NCI-H774 (cell line): ENCODE results near the gene VPS26B.
"Not testable (repeated sequence)": the region's sequence is repeated elsewhere in the genome, so short reads cannot be mapped to it uniquely, and the experiment has no call there.

Source experiments
- DNase-seq: peaks from one replicate; lab custom pipeline; 2025; lab: John Stamatoyannopoulos, UW

The VPS26B gene

DNA sequence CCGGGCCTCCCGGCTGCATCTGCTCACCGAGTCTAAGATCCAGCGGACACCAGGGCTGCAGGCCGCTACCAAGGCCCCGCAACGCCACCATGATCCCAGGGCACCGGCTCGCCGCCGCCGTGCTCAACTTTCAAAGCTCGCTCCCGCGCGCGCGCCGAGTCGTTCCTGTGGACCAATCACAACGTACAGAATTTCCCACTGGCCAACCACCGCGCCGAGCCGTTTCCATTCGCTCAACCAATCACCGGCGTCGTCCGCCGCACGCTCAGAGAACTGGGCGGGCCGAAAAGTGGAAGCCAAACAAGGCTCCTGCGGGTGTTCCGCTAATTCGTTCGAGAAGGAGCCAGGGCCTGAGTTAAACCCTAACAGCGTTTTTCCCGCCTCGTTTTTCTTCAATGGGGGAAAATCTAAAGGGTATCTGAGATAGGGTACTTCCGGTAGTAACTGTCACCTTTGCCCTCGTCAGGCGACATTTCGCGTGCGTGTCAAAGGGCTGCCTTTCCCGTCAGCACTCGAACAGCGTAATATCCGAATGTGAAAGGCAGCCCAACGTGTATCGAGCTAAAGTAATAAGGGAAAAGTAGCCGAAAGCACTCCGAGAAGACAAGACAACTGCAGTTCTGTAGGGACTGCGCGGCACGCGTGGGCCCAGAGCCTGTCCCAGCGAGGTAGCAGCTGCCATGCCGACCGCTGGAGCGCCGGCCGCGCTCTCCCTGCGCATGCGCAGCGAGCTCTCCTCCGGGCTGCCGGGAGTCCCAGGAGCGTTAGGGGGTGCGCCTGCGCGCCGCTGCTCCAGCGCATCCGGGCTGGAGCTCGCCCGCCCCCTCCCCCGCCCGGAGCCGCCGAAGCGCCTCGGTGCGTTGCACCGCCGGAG, at the start of gene VPS26B, which contains the start of gene NCAPD3:
Gene VPS26B (plus strand): TSS at position 836 of the 874 bp plus-strand sequence. CDS start 452 bp downstream, outside the sequence.
Gene NCAPD3 (minus strand): TSS at position 132 of the 874 bp plus-strand sequence. CDS start 41 bp downstream, at position 91.
- DNase-seq = peak; percentile 98

DNA sequence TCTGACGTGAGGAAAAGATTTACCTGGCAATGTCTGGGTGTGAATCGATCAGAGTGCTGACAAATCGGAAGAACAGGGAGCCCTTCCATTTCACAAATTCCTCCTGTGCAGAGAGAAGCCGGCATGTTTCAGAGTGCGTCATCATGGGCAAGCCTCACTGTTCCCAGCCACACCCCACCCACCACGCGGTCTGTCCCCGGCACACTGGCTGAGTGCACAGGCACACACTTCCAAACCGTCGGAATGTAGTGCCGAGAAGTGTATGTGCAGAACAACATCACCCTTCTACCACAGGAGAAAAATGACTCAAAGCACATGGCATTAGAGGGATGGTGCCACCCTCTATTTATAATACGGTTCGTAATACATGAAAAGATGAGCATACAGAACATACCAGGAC, 48.2 kb upstream of the VPS26B start:
- DNase-seq = no peak

DNA sequence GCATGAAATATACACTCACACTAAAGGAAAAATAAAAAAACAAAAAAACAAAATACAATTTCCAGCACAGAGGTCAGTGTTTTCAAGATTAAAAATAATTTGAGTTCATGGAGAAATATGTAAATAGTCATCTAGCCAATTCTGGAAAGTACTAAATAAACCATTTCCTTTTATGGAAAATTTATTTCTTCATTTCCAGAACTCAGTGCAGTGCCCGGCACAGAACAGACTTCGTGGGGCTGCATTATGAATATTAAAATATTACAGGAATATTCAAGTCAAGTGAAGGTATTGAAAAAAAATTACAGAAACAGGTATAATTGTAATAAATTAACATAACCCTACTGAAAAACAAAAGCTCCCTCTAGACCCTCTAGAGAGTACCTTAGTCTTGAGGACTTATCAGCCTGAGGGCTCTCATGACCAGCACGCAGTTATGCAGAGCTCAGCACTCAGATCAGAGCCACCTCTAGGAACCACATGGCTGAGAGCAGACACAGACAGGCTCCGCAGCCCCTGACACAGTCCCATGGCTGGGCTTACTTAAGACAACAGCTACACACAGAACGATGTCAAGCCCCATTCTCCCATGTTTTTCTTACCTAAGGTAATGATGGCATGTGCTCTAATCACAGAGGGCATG, 46.3 kb upstream of the VPS26B start:
- DNase-seq = no peak

DNA sequence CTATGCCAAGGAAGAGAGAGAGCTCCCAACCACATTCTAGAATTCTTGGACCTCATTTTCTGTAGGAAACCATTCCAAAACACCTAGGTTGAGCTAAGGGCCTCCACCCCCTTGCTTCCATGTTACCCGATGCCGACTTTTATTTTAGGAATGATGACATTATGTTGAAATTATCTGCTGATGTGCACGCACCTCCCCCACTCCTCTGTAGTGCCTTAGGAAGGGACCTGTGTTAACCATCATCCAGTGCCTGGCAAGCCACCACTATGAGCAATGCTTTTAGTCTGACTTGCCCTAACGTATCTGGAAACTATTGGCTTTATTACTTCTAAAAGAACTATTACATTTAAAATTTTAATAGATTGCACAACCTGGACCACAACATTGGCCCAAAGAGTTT, 42.8 kb upstream of the VPS26B start:
- no peak for DNase-seq

DNA sequence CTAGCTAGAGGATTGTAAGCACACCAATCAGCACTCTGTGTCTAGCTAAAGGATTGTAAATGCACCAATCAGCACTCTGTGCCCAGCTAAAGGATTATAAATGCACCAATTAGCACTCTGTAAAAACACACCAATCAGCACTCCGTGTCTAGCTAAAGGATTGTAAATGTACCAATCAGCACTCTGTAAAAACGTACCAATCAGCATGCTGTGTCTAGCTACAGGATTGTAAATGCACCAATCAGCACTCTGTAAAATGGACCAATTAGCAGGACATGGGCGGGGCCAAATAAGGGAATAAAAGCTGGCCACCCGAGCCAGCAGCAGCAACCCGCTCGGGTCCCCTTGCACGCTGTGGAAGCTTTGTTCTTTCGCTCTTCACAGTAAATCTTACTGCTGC, 36.4 kb upstream of the VPS26B start:
- not testable (repeated sequence) for DNase-seq

DNA sequence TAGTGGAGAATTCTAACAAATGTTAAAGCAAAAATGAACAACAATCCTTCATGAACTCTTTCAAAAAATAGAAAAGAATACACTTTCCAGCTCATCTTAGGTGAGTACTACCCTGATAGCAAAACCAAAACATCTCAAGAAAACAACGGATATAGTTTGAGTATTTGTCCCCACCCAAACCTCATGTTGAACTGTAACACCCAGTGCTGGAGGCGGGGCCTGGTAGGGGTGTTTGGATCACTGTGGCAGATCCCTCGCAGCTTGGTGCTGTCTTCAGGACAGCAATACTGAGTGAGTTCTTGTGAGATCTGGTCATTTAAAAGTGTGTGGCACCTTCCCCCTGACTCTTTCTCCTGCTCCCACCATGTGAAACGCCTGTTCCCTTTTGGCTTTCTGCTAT, 27.7 kb upstream of the VPS26B start:
- DNase-seq = no peak

DNA sequence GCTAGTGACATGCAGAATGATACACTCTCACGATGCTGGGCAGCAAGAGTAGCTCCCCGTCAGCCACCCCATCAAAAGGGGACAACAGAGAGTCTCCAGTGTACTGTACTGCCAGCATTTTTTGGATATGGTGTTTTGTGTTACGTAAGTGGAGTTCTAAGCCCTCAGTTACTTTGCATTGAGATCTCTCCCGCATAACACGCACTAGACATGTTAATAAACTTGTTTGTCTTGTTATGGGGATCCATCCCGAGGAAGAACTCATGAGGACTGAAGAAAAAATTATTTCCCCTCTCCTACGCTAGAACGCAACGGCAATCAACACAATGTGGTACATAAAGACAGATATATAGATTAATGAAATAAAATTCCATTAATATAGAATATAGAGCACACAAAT, 24.9 kb upstream of the VPS26B start:
- DNase-seq = no peak

DNA sequence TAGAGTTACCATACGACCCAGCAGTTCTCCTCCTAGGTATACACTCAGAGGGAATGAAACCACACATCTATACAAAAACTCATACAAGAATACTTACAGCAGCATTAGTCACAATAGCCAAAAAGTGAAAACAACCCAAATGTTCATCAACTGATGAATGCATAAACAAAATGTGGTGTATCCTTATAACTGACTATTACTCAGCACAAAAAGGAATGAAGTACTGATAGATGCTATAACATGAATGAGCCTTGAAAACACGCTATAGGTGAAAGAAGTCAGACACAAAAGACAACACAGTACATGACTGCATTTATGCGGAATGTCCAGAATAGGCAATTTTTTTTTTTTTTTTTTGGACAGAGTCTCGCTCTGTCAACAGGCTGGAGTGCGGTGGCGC, 23.8 kb upstream of the VPS26B start:
- DNase-seq = no peak

DNA sequence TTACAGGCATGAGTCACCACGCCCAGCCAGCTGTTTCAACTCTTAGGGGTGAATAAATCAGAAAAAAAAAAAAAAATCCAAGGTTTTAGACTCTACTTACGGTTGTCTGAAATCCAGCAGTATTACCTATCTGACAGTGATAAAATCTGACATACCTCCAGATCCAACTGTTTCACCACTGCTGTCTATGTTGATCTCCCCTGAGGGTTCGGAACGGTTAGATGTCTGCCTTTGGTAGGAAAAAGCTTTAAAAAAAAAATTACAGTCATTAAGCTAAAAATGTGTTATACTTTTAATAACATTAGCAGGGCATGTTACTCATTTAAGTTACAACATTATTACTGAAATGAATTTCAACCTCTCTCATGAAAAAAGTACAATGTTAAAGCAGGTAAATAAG, 21.8 kb upstream of the VPS26B start:
- DNase-seq = no peak

DNA sequence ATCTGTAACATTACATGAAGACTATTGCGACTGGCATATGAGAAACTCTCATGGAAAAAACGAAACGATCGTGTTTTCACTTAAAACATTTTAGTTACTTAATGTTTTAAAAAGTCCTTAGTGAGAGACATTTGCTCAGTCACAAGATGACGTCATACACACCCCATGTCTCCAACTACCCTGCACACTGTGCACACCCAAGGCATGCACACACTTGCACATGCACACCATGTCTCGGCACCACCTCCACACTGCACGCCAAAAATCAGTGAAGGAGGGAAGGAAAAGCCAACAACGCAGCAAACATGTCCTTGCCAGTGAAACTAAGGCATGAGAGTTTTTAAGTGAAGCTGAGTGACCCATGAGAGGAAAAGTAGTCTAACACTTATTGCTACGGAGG, 18.7 kb upstream of the VPS26B start:
- no peak for DNase-seq

DNA sequence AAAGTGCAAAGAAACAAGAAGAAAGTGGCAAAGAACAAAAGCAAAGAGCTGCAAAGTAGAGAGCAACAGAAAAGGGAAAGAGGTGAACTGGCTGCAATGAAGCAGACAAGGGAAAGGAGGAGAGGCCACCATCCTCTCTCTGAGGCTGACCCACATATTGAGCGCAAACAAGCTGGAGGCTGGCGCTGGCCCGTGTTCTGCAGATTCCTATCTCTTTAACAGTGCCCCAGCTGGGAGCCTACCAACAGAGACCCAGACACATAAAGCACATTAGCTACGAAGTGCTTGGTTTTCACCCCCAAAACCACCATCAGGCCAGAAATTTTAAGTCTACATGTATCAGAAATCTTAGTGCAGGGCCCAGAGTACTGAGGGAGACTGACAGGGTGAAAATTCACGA, 18.3 kb upstream of the VPS26B start:
- no peak for DNase-seq

DNA sequence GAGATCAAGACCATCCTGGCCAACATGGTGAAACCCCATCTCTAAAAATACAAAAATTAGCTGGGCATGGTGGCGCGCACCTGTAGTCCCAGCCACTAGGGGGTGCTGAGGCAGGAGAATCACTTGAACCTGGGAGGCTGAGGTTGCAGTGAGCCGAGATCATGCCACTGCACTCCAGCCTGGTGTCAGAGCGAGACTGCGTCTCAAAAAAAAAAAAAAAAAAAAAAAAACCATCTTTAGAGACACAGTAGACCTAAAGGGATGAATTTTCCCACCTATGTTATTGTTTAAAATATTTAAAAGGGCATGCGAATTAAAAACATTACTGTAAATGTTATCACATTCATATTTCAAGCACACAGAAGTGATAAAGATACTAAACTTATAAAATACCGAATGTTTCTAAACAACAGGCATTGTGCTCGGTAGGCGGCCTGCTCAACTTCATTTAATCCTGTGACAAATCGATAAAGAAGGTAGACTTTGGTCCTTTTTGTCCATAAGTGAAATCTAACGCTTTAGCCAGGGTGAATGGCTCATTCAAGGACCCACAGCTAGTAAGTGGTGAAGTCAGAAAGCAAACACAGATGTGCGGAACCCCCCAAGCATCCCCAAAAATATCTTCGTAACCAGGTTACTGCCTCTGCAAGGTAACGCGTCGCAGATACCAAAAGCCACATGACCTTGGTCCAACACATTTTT, 16.8 kb upstream of the VPS26B start:
- no peak for DNase-seq

DNA sequence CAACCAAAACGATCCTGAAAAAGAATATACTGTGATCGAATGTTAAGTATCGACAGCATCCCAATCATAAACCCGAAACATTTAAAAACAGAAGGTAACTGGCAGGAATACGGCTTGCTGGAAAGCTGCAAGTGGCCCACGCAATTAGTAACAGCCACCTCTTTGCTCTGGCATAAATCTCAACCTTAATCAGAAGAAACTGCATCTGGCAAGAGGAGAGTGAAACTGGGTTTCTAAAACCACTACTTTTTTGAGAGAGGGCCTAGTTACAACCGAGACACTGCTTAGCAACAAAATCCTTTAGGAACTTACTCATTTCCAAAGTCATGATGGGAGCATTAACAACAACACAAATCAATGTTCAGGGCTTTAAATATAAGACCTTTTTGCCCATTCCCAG, 8.6 kb upstream of the VPS26B start:
- DNase-seq = no peak

DNA sequence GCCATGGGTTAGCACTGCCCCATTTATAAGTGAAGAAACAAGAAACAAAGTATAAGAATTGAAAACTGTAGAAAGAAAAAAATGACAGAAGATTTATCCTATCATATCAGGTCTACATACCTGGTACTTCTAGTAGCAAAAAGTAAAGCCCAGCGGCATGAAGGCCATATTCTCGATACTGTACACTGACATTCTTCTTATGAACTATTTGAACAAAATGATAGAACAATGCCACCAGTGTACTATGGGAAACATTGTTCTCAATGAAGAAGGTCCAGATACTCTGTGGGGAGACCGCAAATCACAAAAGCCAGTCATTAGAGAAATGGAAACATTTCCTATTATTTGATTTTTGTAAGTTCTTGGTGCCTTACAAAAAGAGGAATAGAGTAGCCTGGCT, 7.7 kb upstream of the VPS26B start:
- DNase-seq = no peak

DNA sequence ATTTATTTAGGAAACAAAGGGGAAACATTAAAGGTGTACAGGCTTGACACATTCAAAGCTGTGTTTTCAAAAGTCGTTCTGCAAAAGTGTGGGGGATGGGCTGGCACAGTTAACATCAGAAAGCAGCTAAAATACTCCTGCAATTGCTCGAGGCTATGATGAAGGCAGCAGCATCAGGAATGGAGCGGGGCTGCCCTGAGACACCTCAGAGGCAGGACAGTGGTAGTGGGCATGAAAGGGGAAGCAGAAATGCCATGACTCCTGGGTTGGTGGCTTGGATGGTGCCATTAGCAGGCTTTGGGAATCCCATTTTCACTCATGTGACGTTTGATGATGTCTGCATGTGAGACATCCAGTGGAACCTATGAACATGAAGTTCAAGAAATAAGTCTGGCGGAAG, 1.4 kb upstream of the VPS26B start:
- DNase-seq = no peak

DNA sequence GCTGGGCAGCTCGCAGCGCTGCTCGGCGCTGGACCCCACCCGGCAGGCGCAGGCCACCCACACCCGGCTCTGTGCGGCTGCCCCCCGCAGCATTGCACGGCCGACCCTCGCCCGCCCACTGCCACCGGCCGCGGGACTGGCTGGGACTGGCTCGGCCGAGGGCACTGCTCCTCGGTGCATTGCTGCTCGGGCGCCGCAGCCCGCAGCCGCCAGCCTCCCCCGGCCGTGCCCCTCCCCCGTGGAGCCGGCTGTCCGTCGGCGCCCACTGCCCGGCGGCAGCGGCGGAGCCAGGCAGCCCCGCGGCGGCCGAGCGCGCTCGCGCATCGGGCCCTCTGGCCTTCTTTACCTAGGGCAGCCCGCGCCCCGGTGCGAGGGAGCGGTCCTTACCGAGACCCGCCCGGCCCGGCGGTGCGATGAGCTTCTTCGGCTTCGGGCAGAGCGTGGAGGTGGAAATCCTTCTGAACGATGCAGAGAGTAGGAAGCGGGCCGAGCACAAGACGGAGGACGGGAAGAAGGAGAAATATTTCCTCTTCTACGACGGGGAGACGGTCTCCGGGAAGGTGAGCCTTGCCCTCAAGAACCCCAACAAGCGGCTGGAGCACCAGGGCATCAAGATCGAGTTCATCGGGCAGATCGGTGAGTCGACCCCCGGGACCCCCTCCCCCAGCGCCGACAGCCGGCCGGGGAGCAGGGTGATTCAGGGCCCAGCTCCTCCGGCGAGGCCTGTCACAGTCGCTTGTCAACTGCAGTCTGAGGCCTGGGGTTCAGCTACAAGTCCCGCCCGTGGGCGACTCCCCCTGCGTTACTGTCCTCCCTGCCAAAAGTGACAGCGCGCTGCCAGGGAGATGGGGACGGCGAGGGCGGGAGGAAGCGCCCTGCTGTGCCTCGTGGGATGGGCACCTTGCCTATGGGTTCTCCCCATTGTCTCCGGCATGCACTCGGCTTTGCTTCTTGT, 516 bp downstream of the VPS26B start:
- DNase-seq = peak; percentile 18

DNA sequence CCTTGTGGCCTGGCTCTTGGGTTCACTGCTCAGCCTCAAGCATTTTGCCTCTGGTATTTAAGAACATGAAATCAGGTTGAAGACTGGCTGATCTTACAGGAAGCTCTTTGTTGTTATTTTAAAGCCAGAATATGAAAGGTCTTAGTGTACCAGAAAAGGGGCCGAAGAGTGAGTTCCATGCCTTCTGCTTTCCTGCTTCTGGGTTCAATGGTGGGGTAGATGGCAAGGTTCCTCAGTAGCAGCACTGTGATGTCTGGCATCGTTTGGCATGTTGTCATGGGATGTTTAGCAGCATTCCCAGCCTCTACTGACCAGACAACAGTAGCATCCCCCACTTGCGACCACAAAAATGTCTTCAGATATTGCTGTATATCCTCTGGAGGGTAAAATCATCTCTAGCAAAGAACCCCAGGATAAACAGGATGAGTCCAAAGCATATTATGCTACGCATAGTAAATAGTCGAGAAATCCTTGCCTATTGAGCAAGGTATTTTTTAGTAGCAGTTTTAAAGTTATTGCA, 2.4 kb downstream of the VPS26B start:
- DNase-seq = no peak

DNA sequence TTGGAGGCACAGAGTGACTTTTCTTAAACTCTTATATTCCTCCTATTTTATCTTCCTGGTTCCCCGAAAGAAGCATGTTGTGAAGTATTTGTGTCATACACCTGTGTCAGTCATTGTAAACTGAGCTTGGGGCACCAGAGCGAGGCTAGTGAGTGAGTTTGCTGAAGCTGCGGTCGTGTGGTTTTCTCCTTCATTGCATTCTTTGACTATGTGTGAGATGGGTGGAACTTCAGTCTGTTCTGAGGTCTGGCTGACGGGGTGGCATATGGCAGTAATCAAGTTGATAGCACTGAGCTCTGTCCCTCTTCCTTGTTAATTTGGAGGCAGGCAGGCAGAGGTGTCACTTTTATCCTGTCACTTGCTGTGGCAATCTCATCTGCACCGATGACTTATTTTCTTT, 4.2 kb downstream of the VPS26B start:
- DNase-seq = no peak

DNA sequence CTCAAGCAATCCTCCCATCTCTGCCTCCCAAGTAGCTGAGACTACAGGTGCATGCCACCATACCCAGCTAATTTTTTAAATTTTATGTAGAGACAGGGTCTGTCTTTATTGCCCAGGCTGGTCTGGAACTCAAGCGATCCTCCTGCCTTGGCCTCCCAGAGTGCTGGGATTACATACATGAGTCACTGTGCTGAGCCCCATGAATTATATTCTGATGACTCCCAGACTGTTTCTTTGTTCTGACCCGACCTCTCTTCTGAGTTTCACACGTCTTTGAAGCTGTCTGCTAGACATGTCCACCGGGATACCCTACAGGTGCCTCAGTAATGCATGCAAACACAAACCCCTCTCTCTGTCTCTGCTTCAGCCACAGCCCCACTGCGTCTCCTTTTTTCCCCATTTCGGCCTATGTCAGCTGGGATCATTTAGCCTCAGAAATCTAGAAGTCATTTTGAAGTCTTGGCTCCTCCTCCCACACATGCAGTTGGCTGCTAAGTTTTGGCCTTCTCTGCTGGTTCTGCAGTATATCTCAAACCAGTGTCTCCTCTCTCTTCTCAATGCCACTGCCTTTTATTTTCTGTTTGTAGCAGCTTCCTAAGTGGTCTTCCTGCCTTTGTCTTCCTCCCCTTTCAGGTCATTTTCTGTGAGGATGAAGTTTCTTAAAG, 4.8 kb downstream of the VPS26B start:
- no peak for DNase-seq

DNA sequence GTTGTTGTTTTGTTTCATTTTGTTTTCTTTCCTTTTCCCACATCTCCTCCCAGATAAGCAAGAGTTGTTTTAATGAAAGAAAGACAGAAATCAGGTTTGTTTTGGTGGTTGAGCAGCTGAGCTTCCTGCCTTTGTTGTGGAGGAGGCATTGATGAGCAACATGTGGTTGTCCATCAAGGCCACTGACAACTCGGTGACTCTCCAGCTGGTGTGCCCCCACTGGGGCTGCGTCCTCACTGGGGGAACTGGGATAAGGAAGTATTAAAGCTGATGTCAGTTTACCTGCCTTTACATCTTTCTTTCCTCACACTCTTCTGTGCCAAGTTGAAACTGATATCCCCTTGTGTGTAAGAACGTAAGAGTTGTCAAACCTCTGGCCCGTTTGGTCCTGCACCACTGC, 5.9 kb downstream of the VPS26B start:
- DNase-seq = no peak
